HG03469 (cell line): Measurements from ENCODE around the gene ERBB4.

Experiments used
- ATAC-seq: cut with Tn5 transposase; IDR thresholded peaks from one replicate; pipeline ENCODE4 v1.9.1; 2021; ENCODE audit warnings: mild to moderate bottlenecking, moderate library complexity, moderate number of reproducible peaks; ENCODE audit not compliant: unreplicated experiment

The ERBB4 gene

DNA sequence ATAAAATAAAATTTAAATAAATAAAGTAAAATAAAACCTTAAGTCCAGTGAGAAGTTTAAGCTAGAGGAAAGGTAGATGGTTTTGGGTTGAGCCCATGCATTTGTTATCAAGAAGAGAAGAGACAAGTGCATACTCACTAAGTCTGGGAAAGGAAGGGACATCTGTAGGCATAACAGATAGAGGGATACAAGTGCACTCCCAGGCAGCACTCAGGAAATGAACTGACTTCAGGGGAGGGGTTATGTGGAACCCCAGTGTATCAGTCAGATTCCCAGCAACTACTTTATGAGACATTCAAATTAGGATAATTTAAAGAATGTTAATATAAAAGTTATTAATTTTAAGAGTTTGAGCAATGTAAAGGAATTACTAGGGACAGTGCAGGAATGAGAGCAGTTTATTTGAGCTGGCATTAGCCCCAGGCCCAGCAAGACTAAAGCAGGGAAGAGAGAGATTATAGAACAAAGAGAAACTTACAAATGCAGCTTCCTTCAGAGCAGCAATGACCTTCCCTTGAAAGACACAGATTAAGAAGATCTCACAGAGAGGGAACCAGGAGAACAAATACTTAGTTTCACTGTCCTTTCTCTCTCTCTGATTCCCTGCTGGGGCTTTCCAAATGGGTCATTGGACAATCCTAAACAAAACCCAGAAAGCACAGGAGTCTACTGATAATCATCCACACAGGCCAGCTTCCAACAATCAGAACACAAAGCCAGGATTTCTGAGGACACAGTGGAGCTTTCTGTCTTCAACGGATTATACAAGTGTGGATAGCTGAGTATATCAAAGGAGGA lies 109.7 kb downstream of the ERBB4 start:
- ATAC-seq = no peak

DNA sequence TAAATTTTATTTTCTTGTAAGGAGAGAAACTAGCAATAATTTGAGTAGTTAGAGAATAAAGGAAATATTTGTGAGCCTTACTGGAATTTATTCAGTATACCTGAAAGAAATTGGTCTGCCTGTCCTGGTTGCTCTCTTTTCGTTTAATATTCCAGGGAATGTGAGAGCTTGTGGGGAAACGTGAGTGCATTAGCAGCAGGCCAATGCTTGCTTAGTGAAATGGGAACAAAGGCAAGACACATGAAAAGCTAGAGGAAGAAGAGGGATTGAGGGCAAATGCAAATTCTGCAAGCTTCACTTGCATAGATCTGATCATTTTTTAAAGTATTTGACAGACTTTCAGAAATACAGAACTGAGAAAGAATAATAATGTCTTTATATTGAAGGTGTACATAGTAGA lies 111.0 kb downstream of the ERBB4 start:
- no peak for ATAC-seq

DNA sequence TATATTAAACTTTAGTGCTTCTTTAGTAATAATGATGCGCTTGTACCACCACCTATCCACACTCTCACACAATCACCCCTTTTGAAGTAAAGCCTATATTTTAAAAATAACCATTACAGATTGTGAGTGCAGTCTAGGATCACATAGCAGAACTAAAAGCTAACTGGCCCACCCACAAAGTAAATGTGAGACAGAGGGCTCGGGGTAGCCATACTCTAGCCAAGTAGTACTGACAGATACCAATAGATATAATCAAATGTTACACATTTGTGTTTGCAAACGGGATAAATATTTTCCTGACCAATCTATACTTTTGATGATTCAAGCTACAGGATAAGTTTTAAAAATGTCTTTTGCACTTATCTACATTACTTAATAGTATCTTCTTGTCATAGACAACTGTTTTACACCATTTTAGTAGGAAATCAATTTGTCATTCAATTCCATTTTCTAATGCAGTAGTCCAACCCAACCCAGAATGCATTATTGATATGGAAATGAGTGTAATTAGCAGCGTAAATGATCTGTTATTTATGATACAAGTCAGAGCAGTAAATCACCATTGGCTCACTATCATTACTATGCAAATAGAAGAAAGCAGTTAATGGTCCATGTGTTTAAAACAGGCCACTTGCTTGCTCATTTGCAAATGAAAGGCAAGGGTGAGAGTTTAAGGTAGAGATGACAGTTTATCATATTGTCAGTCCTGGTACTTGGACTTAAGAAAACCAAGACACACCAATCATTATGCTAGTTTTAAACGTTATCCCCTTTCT lies 111.8 kb downstream of the ERBB4 start:
- no peak for ATAC-seq

DNA sequence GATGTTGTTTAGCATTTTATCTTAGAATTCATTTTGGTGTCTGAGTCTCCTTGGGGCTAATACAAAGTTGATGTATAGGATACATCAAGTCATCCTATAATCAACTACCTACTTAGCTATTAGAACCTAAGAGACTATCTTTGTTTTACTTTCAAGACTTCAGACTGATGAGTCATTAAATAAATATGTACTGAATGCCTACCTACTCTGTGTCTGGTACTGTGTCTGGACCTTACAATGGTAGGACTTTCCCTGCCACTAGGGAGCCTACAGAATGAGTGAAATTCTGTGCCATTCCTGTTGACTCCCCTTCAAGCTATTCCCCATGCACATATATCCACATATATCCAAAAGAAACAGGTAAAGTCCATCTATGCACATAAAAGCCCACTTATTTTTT lies 114.5 kb downstream of the ERBB4 start:
- ATAC-seq = no peak

DNA sequence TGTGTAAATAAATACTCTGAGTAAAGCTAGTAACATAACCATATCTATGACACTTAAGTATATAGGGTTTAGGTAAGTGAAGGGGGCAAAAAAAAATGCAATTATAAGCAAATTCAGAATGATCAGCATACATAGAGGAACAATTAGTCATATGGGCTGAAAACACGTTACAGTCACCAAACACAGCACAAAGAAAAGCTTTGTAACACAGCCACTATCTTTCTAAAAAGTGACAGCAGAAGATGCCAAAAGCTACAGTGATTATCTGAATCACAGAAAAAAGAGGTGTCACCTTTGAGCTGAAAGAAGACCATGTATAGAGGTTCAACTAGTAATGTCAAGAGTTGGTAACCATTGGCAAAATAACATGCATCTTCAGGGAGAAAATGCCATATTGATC lies 115.5 kb downstream of the ERBB4 start:
- no peak for ATAC-seq

DNA sequence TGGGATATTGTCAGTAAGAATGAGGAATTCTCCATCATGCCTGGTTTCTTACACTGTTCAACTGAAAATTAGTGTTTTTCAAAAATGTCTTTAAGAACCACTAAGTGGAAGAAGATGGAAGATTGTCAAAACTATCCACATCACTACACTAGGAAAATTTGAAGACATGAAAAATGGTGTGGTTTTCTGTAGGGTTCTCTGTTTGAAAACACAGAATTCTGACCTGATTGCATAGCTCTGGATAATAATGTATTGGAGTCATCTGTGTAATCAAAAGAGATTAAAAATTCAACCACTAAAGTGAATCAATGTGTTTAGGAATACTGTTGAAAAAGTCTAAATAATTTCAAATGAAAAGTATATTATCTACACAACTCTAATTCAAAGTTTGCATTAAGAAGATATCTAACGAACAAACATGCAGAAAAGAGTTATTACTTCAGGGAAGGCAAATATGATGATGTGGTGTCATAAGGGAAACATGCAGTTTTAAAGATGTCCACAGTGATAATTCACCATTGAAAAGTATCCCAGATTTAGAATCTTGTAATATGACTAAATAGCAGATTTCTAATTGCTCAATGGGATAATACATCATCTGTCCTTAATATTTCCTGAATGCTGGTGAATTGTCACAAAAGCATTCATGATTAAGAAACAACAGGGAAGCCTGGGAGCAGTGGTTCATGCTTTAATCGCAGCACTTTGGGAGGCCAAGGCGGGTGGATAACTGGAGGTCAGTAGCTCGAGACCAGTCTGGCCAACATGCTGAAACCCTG lies 116.9 kb downstream of the ERBB4 start:
- ATAC-seq = no peak

DNA sequence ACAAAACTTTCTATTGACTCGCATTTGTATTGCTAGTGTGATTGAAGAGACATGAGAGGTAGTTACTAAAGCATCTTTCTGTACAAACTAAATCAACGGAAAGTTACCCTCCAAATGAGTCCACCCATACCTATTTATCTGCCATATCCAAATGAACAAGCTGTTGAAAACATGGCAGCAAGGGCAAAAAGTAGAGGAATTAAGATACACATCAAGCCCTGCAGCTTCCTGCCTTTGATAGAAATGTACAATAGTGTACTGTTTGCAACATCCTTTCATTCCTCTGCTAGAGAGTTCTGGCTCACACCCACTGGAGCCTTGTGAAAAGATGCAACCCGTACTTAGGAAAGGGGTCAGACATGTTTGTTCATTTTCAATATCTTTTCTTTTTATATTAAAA lies 122.5 kb downstream of the ERBB4 start:
- ATAC-seq = no peak

DNA sequence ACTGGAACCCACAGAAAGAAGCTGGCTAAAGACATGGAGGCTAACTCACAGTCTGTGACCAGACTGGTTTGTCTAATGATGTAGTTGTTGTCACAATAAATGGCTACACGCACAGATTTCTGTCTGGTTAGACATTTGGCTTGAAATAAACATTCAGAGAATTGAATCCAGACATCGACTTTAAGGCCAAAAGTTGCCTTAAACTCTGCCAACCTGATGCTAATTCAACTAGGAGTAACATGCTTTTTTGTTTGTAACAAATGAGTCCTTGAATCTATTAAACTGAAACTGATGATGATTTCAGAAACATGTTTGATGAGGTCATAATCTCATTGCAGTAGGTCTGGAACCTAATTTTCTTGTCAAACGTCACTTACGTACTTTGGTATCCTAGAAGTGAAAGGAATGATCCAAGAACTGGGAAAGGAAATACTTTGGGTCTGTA lies 123.8 kb downstream of the ERBB4 start:
- ATAC-seq = no peak

DNA sequence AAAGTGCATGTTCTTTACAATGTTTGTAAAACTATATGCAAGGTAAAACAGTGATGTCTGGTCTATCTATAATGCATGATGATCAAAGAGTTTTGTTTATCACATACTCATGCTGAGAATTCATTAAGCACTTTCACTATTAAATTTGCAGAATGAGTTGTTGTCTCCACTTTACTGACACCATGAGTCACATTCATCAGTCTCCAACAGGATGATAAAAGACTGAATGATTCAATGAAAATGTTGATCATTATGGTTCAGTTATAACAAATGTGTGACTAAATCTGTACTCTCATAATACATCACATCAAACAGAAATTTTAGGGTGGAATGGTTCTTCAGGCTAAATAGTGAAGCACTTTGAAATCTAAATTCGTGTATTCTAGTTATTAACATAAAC lies 129.0 kb downstream of the ERBB4 start:
- no peak for ATAC-seq

DNA sequence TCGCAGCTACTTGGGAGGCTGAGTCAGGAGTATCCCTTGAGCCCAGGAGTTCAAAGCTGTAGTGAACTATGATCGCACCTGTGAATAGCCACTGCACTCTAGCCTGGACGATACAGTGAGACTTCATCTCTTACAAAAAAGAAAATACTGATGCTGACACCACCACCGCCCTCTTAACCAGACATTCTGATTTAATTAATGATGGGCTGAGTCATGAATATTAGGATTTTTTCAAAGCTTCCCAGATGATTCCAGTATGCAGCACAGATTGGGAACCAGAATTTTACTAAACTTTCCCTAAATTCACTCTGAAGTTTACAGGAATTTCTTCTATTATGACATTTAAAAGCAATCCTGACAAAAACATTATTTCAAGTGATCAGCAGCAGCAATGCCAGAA lies 130.1 kb downstream of the ERBB4 start:
- no peak for ATAC-seq

DNA sequence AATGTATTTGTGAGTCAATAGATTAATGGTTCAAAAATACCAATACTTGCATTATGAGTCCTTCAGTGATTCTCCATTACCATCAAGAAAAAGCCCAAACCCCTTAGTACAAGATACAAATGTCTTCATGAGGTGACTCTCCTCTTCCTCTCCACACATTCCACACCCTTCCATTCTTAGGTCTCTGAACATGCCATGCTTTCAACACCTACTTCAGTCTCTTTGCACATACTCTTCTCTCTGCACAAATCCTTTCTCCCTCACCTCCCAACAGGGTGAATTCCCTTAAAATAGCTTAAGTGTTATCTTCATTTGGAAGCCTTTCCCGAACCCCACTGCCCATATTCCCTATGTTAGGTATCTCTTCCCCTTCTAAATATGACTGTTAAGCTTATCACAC lies 131.9 kb downstream of the ERBB4 start:
- no peak for ATAC-seq

DNA sequence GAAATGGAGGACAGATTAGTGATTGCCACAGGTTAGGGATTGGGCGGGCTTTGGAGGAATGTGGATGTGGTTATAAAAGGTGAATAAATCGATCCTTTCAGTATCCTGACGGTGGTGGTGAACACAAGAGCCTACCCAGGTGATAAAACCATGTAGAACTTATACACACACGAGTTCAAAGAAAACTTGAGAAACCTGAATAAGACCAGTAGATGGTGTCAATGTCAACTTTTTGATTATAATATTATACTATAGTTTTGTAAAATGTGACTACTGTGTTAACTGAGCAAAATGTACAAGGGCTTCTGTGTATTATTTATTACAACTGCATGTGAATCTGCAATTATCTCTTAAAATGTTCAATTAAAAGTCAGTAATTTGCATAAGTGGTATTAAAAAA lies 136.3 kb downstream of the ERBB4 start:
- no peak for ATAC-seq

DNA sequence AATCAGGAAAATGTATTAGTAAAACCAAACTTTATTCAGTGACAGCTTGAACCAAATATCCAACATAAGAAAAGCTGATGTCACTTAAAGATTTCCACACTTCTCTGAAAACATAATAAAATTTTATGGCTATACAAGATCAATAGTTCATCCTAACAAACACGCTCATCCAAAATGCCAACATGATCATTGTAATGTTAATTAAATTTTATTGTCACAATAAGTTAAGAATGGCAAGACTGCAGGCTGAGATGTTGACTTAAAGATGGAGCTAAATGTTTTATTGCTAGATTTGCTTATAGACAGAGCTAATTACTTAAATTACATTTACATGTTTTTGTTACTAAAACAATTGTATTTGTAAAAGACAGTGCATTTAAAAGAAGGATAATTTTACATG lies 140.3 kb downstream of the ERBB4 start:
- no peak for ATAC-seq

DNA sequence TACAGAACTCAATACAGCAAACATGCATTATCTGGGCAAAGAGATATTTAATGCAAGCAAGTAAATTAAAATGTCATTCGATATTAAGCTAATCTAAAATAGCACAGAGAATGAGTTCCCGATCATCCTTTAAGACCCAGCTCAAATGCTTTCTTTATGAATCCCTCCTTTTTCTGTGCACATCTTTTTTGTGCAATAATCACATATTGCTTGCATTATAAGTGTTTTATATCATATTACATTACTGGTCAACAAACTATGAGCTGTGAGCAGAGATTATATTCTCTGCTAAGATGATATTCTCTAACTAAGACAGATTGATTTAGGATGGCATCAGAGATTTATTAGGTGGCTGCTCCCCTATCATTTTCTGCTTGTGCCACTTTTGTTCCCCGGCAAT lies 146.1 kb downstream of the ERBB4 start:
- ATAC-seq = no peak

DNA sequence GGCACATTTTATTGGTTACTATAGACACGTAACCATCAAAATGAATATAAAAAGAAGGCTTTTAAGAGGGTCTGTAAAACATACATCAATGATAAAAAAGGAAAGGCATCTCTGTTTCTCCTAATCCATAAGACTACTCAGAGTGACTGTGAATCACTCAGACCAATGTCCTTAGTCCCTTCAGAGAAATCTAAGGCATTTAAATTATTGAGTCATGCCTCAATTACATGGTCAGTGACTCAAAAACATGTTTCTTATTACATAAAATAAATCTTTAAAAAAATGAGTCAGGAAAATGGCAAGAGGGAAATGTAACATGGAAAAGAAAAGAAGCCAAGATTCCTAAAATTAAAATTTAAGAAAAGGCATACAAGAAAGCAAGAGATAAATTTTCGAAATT lies 146.6 kb downstream of the ERBB4 start:
- ATAC-seq = no peak

DNA sequence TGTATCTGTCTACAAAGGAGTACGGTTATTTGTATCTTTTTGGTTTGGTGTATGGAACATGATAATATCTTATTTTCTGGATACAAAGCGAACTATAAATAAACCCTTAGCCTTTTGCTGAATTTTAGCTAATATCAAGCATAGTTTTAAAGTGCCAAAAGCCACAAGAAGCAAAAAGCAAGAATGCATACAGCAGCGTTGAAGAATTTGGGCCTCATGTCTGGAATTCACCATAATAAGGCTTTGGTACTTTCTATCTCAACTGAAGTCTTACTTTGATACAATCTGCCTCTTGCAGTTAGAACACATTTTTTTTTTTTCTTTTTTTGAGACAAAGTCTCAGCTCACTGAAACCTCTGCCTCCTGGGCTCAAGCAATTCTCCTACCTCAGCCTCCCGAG lies 151.5 kb downstream of the ERBB4 start:
- ATAC-seq = no peak

DNA sequence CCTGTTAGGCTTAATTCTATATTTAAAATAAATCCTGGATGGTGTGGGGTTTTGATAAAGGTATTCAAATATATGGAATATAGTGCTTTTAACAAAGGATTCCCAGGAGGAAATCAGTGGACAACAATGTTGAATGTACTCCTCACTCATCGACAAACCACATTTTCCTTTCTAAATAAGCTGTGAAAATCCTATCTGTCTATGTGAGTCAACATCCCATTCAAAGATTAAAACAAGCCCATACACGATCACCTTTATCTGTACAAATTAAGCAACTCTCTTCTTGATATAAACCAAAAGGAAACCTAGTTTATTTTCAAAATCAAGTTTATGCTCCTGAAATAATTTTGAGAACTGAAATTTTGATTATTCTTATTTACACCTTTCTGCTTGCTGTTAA lies 153.4 kb downstream of the ERBB4 start:
- ATAC-seq = no peak

DNA sequence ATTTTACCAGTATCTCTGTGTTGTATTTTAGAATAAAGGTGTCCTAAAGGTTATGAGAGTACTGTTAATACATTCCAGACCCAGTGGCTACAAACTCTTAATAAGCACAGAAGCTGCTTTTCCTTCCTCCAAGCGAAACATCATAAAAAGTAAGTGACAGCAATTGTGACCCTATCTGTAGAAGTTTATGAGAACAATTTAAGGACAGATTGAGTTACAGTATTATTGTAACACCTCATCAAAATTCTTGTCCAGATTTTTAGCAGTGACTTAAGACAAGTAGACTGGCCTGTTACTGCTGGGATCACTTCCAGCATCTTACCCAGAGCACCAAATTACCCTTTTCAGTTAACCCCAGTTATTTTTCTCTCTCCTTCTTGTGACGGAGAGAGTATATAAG lies 154.6 kb downstream of the ERBB4 start:
- ATAC-seq = no peak

DNA sequence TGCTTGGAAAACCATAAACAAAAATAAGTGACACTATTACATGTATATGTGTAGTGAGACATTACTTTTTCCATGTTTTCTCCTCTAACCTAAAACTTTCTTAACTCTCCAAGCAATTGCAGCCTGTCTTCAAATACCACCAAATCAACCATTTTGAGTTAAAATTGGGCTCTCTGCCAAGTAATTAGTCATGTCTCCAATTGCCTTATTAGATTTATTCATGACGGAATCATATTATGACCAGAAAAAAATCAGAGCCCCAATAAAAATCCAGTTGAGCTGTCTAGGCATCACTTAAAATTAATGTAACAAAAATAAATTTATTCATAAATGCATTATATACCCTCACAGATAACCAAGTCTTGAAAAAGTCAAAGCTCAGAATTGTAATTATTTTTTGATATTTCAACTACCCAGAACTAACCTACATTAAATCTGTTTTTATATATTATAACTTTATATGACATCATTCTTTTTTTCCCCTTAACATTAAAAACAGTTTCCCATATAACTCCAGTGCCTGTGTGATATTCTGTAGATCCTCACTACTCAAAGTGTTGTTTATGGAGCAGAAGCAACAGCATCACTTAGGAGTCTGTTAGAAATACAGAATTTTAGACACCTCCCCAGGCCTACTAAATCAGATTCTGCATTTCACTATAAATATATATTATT lies 157.0 kb downstream of the ERBB4 start:
- ATAC-seq = no peak

DNA sequence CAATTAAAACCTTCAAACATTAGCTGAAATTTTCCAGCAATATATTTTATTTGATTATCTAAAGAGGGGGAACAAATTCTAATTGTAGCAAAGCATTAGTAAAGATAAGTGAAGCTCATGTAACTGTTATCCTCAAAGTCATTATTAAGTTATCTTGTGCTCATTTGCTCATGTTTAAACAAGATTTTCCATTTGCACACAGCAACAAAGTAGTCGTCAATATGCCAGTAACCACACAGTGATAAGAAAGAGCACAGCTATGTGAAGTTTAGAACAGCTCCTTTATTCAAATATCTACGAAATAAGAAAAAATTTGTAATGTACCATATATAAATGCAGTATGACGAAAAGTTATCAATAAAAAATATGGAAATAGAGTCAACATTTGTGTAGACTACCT lies 159.5 kb downstream of the ERBB4 start:
- no peak for ATAC-seq

DNA sequence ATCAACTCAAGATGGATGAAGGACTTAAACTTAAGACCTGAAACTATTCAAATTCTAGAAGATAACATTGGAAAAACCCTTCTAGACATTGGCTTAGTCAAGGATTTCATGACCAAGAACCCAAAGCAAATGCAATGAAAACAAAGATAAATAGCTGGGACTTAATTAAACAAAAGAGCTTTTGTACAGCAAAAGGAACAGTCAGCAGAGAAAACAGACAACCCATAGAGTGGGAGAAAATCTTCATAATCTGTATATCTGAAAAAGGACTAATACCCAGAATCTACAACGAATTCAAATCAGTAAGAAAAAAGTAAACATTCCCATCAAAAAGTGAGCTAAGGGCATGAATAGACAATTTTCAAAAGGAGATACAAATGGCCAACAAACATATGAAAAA lies 171.2 kb downstream of the ERBB4 start:
- ATAC-seq = no peak
